Stimulated activated CD8-positive, alpha-beta memory T cell treated with anti-CD3 and anti-CD28 coated beads, Interleukin-4, amount 100 ng/mL, for 24 hours (primary cell): ENCODE measurements around the gene GTF2B.
"Not testable (repeated sequence)": the region's sequence is repeated elsewhere in the genome, so short reads cannot be mapped to it uniquely, and the experiment has no call there.

Experiments used
- DNase-seq: peaks from one replicate; pipeline ENCODE4 v3.0.0-alpha.2; 2020; ENCODE audit warnings: low read depth

GTF2B gene, protein sequence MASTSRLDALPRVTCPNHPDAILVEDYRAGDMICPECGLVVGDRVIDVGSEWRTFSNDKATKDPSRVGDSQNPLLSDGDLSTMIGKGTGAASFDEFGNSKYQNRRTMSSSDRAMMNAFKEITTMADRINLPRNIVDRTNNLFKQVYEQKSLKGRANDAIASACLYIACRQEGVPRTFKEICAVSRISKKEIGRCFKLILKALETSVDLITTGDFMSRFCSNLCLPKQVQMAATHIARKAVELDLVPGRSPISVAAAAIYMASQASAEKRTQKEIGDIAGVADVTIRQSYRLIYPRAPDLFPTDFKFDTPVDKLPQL

DNA sequence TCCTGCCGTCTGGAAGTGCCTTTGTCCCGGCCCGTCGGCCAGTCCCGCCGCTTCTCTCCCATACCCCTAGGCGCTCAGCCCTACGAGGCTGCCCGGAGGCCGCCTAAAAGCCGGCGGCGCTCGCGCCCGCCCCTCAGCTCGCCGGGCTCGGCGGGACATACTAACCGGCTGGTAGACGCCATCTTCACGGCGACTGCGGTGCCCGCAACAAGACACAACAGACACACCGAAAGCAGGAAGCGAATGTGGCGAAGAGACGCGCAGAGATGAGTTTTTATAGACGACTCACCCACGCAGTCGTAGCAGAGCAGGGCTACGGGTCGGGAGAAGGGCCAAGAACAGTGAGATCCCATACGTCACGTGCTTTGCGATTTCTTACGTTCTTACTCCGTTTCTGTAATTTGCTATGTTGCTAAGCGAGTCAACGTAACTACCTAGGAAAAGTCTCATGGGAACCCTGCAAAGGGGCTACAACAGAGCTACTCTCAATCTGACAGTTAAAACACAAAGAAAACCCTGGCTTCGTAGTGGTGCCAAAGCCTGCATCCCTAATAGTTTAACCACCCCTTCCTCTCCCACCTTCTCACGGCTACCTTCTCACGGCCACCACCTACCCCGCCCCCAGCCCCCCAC is at the start of gene GTF2B:
Gene GTF2B (minus strand): TSS at position 250 of the 633 bp plus-strand sequence. CDS start 68 bp downstream, at position 182.
- peak; percentile 82 for DNase-seq

DNA sequence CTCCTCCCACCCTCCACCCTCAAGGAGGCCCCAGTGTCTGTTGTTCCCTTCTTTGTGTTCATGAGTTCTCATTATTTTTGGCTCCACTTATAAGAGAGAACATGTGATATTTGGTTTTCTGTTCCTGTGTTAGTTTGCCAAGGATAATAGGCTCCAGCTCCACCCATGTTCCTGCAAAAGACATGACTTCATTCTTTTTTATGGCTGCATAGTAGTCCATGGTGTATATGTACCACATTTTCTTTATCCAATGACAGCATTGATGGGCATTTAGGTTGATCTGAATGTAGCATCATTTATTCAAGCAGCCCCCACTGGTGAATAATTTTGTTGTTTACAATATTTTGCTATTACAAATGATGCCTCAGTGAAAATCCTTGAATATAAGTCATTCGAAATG is 47.2 kb upstream of the GTF2B start:
- not testable (repeated sequence) for DNase-seq

DNA sequence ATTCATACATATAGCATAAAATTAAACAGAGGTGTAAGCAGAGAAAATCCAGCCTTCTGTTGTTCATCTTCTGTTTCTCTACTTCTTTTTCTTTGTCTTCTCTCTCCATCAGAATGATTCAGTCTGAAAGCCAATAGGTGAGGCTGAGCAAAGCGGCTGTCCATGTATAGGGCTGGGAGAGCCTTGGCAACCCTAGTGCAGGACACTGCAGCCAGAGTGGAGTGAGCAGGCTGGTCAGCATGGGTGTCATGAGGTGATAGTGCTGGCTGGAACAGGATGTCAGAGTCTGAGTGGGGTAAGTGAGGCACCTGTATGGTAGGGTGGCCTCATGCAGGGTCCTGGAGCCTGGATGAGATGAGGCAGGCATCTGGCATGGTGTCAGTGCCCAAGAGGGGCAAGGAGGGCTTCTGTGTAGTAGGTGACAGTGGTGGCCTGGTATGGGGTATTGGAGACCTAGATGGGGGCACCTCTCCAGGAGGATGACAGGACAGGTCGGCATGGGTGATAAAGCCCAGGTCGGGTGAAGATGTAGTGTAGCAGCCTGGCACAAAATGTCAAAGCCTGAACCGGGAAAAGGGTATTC is 45.5 kb upstream of the GTF2B start:
- no peak for DNase-seq

DNA sequence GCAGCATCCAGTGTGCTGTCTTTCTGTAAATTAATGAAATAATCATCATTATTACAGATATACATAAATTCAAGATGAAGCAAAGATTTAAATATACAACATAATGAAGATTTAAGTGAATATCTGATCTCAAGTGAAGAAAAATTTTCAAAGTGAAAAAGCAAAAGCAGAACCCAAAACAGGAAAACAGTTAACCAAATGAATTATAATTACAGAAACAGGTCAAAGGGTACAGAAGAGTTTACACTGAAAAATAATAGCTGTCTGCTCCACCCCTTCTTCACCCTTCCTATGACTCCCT is 44.8 kb upstream of the GTF2B start:
- DNase-seq: no peak

DNA sequence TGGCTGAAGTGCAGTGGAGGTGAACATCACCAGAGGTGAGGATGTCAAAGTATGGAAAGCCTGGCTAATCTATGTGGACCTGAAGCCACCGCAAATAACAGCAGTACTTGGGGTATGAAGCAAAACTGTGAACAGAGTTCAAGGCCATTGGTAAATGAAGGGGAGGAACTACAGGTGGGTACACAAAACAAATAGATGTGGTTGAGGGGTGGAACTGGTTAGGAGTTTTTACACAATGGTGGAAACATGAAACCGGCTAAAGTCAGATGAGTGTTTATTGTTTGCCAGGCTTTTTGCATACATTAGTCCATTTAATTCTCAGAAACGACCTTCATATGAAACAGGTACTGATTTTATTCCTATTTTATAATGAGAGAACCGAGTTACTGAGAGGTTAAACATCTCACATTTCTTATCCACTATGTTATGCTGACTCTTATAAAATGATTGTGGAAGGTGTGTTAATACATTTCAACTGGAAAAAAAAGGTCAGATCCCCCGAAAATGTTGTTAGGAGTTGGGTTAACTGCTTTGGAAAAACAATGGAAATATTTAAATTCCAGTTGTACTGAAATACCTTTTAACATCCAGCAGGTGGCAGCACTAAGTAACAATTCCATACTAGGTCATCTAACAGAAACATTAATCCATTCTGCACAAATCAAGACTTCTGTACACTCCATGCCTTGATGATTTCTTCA is 44.3 kb upstream of the GTF2B start:
- DNase-seq: no peak

DNA sequence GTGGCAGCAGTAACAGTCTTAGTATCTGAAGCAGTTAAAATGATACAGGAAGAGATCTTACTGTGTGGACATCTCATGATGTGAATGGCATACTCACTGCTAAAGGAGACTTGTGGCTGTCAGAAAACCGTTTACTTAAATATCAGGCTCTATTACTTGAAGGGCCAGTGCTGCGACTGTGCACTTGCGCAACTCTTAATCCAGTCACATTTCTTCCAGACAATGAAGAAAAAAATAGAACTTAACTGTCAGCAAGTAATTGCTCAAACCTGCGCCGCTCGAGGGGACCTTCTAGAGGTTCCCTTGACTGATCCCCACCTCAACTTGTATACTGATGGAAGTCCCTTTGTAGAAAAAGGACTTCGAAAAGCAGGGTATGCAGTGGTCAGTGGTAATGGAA is 38.8 kb upstream of the GTF2B start:
- not testable (repeated sequence) for DNase-seq

DNA sequence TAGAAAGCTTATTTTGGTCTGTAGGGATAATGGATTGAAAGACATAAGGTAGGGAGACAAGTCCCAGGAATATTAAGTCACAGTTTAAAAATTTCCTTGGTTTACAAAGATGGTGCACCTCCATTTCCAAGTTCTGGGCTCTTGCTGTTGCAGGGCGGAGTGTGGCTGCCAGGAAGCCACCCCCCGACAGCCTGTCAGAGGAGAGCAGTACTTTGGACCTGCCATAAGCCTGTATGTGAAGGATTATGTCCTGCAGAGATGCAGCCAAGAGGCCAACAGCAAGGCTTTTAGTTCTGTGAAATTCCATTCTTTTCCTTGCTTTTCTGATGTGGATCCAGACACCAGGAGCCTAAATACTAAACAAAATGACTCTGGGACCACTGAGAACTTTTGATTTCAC is 31.9 kb upstream of the GTF2B start:
- no peak for DNase-seq

DNA sequence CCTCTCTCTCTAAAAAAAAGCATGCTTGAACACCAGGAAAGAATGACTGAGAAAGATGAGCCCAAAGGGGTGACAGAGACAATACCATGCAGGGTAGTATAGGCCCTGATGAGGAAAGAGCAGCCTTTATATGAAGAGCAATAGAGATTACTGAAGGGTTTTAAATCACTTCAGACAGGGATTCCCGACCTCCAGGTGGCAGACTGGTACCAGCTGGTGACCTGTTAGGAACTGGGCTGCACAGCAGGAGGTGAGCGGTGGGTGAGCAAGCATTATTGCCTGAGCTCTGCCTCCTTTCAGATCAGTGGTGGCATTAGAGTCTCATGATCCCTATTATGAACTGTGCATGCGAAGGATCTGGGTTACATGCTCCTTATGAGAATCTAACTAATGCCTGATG is 30.8 kb upstream of the GTF2B start:
- DNase-seq: no peak

DNA sequence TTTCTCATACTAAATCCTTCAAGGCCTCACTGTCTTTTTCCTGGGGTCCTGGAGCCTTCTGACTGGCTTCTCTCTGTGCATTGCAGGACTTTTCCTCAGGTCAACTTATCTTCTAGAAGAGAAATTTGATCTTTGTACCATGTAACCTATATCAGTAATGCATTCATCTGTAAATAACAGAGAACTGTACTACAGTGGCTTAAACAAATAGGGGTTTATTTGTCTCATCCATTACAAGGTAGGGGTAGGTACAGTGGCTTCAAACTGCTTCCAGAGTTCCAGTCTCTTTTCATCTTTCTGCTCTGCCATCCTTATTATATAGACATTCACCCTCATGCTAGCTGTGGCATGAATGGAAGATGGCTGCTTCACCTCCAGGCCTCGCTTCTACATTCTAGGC is 29.5 kb upstream of the GTF2B start:
- DNase-seq: no peak

DNA sequence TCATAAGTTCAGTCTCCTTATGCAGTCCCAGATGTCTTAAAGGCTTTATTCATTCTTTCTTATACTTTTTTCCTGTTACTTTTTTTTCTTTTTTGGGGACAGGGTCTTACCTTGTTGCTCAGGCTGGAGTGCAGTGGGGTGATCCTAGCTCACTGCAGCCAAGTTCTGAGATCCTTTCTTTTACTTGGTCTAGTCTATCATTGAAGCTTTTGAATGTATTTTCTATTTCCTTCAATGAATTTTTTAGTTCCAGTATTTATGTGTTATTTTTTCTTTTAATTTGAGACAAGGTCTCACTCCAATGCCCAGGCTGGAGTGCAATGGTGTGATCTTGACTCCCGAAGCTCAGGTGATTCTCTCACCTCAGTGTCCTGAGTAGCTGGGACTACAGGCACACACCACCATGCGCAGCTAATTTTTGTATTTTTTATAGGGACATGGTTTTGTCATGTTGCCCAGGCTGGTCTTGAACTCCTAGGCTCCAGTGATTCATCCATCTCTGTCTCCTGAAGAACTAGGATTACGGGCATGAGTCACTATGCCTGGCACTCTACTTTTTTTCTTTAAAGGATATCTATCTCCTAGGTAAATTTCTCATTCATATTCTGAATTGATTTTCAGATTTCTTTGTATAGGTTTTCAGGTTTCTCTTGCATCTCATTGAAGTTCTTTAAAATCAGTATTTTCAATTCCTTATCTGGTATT is 26.1 kb upstream of the GTF2B start:
- no peak for DNase-seq

DNA sequence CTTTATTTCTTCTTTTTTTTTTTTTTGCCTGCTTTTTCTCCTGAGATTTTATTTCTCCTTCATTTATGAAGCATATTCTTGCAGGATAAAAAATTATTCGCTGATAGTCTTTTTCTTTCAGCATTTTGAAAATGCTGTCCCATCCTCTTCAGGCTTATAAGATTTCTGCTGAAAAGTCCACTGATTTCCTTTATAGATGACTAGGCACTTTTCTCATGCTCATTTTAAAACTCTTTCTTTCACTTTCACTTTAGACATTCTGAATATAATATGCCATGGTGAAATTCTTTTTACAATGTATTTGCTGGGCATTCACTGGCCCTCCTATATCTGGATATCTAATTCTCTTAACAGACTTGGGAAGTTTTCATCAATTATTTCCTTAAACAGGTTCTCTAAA is 25.5 kb upstream of the GTF2B start:
- no peak for DNase-seq

DNA sequence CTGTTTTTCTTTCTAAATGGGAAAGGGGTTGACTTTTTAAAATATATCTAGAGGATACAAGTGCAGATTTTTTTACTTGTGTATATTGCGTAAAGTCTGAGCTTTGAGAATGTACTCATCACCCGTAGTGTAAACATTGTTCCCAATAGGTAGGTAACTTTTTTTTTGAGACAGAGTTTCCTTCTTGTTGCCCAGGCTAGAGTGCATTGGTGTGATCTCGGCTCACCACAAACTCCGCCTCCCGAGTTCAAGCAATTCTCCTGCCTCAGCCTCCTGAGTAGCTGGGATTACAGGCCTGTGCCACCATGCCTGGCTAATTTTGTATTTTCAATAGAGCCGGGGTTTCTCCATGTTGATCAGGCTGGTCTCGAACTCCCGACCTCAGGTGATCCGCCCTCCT is 20.4 kb upstream of the GTF2B start:
- DNase-seq: not testable (repeated sequence)

DNA sequence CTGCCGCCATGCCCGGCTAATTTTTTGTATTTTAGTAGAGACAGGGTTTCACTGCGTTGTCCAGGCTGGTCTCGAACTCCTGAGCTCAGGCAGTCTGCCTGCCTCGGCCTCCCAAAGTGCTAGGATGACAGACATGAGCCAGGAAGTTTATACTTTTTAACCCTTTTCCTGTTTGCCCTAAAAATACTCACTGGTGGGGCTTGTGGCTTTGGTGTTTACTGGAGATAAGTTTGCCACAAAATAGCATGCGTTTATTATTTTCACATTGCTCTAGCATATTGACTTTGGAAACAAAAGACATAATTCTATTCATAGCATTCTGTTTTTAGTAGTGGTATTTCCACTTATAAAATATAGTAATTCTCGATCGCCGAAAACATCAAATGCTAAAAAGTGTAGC is 19.8 kb upstream of the GTF2B start:
- no peak for DNase-seq

DNA sequence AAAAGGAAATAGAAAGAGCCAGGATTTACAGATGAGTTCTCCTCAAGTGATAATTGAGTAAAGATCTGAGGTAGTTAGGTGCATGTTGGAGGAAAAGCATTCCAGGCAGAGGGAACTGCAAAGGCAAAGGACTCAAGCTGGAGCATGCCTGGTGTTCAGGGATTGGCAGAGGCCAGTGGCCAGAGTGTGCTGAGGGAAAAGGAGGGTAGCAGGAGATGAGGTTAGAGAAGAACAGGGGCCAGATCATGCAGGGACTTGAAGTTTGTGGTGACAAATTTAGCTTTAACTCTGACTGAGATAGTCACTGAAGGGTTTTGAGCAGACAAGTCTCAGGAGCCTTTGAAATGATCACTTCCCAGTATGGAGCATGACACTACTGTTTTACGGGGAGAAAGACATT is 19.0 kb upstream of the GTF2B start:
- DNase-seq: no peak

DNA sequence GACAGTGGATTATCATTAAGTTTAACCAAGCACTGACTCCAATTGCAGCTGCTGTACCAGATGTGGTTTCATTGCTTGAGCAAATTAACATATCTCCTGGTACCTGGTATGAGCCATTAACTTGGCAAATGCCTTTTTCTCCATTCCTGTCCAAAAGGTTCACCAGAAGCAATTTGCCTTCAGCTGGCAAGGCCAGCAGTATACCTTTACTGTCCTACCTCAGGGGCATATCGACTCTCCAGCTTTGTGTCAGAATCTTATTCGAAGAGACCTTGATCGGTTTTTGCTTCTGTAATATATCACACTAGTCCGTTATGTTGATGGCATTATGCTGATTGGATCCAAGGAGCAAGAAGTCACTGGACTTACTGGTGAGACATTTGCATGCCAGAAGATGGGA is 9.5 kb upstream of the GTF2B start:
- no peak for DNase-seq

DNA sequence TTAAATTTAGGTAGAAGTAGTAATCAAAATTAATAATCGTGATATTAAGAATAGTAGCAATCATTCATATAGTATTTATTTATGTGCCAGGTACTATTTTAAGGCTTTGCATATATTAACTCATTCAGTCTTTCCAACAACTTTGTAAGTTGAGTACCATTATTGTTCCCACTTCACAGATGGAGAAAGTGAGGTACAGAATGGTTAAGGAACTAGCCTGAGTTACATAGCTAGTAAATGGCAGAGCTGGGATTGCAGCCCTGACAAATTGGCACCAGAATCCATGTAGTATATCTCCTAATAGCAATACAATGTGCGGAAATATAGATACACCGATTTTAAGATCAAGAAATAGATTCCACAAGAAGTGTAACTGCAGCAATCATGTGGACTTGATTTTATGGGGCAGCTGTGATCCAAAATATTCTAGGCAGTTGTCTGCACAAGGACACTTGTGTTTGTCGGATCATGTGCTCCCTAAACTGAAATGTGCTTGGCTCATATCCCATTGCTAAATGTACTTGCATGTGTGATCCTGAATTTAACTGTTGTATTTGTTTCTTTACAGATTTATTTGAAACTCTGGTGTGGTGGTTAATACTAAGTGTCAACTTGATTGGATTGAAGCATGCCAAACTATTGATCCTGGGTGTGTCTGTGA is 5.8 kb upstream of the GTF2B start:
- DNase-seq: no peak

DNA sequence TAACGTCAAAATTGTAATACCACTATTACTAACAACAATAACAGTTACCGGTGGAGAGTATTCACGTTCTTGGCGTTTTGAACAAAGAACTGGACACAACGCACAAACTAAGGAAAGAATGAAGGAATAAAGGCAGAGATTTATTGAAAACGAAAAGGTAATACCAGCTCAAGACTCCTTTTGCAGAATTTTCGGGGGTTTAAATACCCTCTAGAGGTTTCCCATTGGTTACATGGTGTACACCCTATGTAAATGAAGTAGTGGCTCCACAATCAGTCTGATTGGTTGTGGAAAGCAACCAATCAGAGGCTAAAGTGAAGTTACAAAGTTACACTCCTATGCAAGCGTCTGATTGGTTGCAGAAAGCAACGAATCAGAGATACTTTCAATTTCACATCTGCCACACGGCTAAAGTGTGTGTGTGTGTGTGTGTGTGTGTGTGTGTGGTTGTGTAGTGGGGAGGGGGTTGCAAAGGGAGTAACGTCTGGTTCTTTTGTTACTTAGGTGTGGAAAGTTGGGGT is 1.1 kb upstream of the GTF2B start:
- DNase-seq: no peak

DNA sequence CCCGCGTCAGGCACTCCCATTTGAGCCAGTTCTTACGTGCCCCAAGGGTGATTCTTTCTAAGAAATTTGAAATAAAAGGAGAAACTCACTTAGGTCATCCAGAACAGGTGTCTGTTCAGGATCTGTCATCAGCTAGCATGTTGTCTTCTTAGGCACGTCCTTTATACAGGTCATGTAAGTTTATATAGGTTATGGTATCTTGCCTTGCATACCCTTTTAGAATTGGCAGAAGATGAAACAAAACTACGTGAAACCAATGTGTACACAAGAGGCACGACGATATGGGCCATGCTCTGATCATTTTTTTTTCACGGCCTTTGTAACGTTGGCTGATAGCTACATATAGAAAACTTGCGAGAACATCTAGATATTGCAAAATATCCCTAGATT is 579 bp upstream of the GTF2B start:
- DNase-seq: no peak

DNA sequence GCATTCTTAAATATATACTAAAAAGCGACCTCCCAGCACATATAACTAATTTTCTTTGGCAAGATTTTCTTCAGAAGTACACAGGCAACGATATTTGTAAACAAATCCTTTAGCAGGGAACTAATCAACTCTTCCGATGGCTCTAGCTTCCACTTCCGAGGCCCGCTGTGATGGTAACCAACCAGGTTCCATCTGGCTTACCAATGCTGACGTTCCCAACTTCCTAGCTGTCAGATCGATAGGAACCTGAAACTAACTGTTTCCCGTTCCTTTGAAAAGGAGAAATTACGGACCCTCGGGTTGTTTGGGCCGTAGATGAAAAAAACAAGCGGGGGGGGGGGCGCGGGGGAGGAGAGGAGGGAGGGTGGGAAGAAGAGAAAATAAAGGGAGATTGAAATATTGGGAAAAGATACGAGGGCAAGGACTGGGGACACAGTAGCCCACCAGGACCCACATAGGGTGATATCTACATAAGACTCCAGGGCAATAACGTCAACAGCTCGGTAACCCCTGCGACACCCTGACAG is 513 bp downstream of the GTF2B start:
- no peak for DNase-seq

DNA sequence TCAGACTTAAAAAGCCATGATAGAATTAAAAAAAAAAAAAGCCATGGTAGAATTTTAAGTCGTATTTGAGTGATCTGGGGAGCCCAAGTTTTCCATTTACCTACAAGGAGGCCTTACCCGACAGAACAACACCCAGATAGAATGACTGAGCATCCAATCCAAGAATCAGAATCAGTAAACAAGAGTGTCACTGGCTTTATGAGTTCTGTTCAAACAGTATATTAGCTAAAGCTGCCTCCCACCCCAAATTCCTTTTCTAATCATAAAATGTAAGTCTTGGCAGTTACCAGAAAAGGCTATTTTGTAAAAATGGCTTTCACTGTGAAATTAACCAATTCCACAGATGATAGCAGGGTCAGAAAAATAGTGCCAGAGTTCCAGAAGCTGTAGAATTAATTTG is 1.2 kb downstream of the GTF2B start:
- DNase-seq: no peak

DNA sequence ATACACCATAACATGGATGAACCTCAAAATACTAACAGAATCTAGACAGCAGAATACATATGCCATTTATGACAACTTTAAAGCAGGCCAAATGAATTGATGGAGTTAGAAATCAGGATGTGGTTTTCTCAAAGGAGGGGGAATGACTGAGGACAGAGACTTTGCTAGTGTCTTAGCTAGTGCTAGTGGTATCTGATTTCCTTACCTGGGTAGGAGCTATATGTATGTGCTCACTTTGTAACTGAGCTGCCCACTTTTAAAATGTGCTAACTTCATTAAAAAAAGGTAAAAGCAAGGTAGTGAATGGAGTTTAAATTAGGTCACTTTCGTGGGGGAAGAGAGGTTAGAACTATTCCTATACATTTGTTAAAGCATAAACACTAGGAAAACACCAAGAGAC is 2.6 kb downstream of the GTF2B start:
- no peak for DNase-seq

DNA sequence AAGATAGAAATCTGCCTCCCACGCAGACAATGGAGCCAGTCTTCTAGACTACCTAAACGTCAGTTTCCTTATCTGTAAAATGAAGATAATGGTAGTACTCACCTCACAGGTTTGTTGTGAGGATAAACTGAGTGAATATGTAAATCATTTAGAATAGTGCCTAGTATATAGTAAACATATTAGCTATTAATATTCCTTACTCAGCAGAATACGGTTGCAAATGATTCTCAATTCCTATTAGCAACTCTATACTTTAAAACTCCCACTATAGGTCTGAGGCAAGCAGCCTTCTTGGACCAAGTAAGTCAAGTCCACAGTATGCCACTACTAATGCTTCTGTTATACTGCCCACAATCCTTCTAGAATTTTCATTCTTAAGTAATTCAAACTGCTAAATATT is 5.4 kb downstream of the GTF2B start:
- no peak for DNase-seq
